ENCODE data around the gene MYRF. TPM values are rescaled to one million over a fixed set of nuclear protein-coding genes. Genes with fewer than 3 reads are reported as not detected.
A peak's percentile ranks its signal among the peaks of the same experiment; 100 is the strongest.

Gene MYRF
- total RNA-seq, 2 experiments from 2014 or later, result 0.31 to 0.49 TPM

- ATAC-seq (ENCODE audit: poor library complexity), result no peak
- H3K4me1 Mint-ChIP-seq (ENCODE audit: low read depth), result peaks cover 32% of the 10 kb centered on the region
- no peak overlapping the region for H3K27ac ChIP-seq (ENCODE audit: low read depth in 1 of 2, low read length in 2 of 2)
- peak overlapping the region; percentile 42 for H3K4me3 Mint-ChIP-seq
- H3K36me3 Mint-ChIP-seq (ENCODE audit: low read depth), result peaks cover 23% of the 10 kb centered on the region
- no peaks in the 10 kb centered on the region for H3K9me3 ChIP-seq (ENCODE audit: control insufficient read depth in 1 of 2, insufficient read depth in 1 of 2, low read length in 2 of 2)
- intact Hi-C loops (cut with DNase I, micrococcal nuclease), result loop anchor here (5.0 to 10.0 kb wide), 5 partner anchors 102 to 869 kb away; partner anchors contain the start of genes C11orf98 (in 1 of the 2), CSKMT (in 1 of the 2) and FTH1 (in 1 of the 2)
- TF ChIP-seq, protein P1, sequence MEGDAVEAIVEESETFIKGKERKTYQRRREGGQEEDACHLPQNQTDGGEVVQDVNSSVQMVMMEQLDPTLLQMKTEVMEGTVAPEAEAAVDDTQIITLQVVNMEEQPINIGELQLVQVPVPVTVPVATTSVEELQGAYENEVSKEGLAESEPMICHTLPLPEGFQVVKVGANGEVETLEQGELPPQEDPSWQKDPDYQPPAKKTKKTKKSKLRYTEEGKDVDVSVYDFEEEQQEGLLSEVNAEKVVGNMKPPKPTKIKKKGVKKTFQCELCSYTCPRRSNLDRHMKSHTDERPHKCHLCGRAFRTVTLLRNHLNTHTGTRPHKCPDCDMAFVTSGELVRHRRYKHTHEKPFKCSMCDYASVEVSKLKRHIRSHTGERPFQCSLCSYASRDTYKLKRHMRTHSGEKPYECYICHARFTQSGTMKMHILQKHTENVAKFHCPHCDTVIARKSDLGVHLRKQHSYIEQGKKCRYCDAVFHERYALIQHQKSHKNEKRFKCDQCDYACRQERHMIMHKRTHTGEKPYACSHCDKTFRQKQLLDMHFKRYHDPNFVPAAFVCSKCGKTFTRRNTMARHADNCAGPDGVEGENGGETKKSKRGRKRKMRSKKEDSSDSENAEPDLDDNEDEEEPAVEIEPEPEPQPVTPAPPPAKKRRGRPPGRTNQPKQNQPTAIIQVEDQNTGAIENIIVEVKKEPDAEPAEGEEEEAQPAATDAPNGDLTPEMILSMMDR (IDR thresholded peaks at IDR 0.05), result no peak
- H3K27me3 Mint-ChIP-seq, result no peaks in the 10 kb centered on the region
- no peak for DNase-seq
- POLR2A ChIA-PET, result interaction anchor here (1.3 kb wide), 1 partner anchor 313 kb away, joined by 4 read pairs; no protein-coding TSS in a partner anchor
- peaks cover 14% of the 10 kb centered on the region for H3K36me3 ChIP-seq (ENCODE audit: insufficient read depth, low read length)
- CTCF ChIA-PET, result no interaction called here
- H3K4me1 ChIP-seq (ENCODE audit: insufficient read depth, low read length), result peaks cover 26% of the 10 kb centered on the region
- H3K9me3 Mint-ChIP-seq, result no peaks in the 10 kb centered on the region
- H3K4me3 ChIP-seq (ENCODE audit: low read length), result no peak overlapping the region
- H3K27me3 ChIP-seq (ENCODE audit: control insufficient read depth in 1 of 2, insufficient read depth in 2 of 2, low read length in 2 of 2), result no peaks in the 10 kb centered on the region
- peak overlapping the region; percentile 47 for H3K27ac Mint-ChIP-seq
Observed at GRCh38 chr11:61795459-61795858, 43.0 kb downstream of the MYRF start.

DNA sequence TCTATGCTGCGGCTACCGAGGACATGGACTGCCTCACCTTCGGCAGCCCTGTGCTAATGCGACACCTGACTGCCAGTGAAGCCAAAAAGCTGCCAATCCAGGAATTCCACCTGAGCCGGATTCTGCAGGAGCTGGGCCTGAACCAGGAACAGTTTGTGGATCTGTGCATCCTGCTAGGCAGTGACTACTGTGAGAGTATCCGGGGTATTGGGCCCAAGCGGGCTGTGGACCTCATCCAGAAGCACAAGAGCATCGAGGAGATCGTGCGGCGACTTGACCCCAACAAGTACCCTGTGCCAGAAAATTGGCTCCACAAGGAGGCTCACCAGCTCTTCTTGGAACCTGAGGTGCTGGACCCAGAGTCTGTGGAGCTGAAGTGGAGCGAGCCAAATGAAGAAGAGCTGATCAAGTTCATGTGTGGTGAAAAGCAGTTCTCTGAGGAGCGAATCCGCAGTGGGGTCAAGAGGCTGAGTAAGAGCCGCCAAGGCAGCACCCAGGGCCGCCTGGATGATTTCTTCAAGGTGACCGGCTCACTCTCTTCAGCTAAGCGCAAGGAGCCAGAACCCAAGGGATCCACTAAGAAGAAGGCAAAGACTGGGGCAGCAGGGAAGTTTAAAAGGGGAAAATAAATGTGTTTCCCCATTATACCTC, 43.6 kb downstream of the MYRF start:
- no peak for DNase-seq
- Histone ChIP-seq H3K9me3 (ENCODE audit: control insufficient read depth in 1 of 2, insufficient read depth in 1 of 2, low read length in 2 of 2) (no peaks in the 10 kb centered on the region), H3K4me3 (ENCODE audit: low read length) (no peak overlapping the region), H3K4me1 (ENCODE audit: insufficient read depth, low read length) (peaks cover 25% of the 10 kb centered on the region), H3K36me3 (ENCODE audit: insufficient read depth, low read length) (peaks cover 14% of the 10 kb centered on the region), H3K27me3 (ENCODE audit: control insufficient read depth in 1 of 2, insufficient read depth in 2 of 2, low read length in 2 of 2) (no peaks in the 10 kb centered on the region), H3K27ac (ENCODE audit: low read depth in 1 of 2, low read length in 2 of 2) (no peak overlapping the region)
- CTCF ChIA-PET, result interaction anchor here (1.0 to 3.7 kb wide), 5 partner anchors 20 to 286 kb away, joined by 3 to 50 read pairs (median 29); partner anchors contain the start of gene FADS1
- Mint-ChIP-seq H3K36me3 (ENCODE audit: low read depth) (peaks cover 20% of the 10 kb centered on the region), H3K4me3 (no peak overlapping the region), H3K27me3 (no peaks in the 10 kb centered on the region), H3K27ac (no peak overlapping the region), H3K4me1 (ENCODE audit: low read depth) (peaks cover 30% of the 10 kb centered on the region), H3K9me3 (no peaks in the 10 kb centered on the region)
- ATAC-seq (ENCODE audit: poor library complexity), result no peak
- TF ChIP-seq, protein P1 (IDR thresholded peaks at IDR 0.05), result no peak
- intact Hi-C loops (cut with DNase I, micrococcal nuclease), result loop anchor here (2.0 to 10.0 kb wide), 6 partner anchors 101 to 869 kb away; partner anchors contain the start of genes C11orf98 (in 1 of the 2), CSKMT (in 1 of the 2) and FTH1 (in 1 of the 2)
- POLR2A ChIA-PET, result interaction anchor here (1.3 to 1.8 kb wide), 3 partner anchors 21 to 312 kb away, joined by 3 to 6 read pairs (median 4); partner anchors contain the start of gene FADS1

DNA sequence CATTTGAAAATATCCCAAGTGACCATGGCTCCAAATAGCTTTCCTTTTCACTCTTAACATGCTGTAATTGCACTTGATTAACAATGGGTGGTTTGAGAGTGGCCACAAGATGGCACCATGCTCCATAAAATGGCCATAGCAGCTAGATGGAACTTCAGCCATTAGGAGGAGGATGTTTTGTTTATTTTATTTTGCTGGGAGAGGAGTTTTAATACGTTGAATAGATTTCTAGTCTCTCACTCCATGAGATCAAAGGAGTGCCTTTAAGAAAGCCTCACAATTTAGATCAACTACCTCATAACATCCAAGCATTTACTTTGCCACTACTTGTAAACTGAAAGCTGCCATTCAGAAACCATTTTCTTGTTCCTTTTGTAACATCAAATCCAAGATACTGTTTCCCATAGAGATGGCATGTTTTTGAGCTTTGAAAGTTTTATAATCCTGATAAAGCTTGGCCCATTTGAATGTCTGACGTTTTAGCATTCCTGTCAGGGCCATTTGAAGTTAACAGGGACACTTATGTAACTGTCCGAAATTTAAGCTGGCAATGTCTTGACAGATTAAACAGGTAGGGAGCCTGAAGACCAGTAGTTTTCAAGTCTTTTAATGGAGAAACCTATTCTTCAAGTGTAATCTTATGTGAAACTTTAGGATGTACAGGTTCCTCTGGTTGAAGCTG, 45.0 kb downstream of the MYRF start:
- H3K4me1 ChIP-seq (ENCODE audit: insufficient read depth, low read length), result peaks cover 12% of the 10 kb centered on the region
- peak overlapping the region; percentile 3 for H3K4me3 Mint-ChIP-seq
- no peaks in the 10 kb centered on the region for H3K27me3 Mint-ChIP-seq
- intact Hi-C loops (cut with DNase I, micrococcal nuclease), result loop anchor here (1.0 to 10.0 kb wide), 8 partner anchors 100 to 867 kb away; partner anchors contain the start of genes C11orf98 (in 1 of the 2), CSKMT (in 1 of the 2) and FTH1 (in 1 of the 2)
- H3K9me3 Mint-ChIP-seq, result no peaks in the 10 kb centered on the region
- H3K27ac ChIP-seq (ENCODE audit: low read depth in 1 of 2, low read length in 2 of 2), result no peak overlapping the region
- ChIA-PET POLR2A (interaction anchor here (0.6 to 2.0 kb wide), 11 partner anchors 15 to 315 kb away, joined by 3 to 12 read pairs (median 4); partner anchors contain the start of genes FADS1 and FTH1), CTCF (interaction anchor here (0.6 to 3.7 kb wide), 23 partner anchors 8 to 326 kb away, joined by 3 to 50 read pairs (median 4); partner anchors contain the start of genes FADS1, FADS2, FADS3 and INCENP)
- peaks cover 14% of the 10 kb centered on the region for H3K36me3 ChIP-seq (ENCODE audit: insufficient read depth, low read length)
- peaks cover 19% of the 10 kb centered on the region for H3K4me1 Mint-ChIP-seq (ENCODE audit: low read depth)
- DNase-seq (peak; percentile 53 to 87 (median 63)), ATAC-seq (ENCODE audit: poor library complexity) (no peak)
- no peaks in the 10 kb centered on the region for H3K9me3 ChIP-seq (ENCODE audit: control insufficient read depth in 1 of 2, insufficient read depth in 1 of 2, low read length in 2 of 2)
- TF ChIP-seq, protein P1 (IDR thresholded peaks at IDR 0.05), result peak; percentile 81
- H3K27ac Mint-ChIP-seq, result no peak overlapping the region
- no peak overlapping the region for H3K4me3 ChIP-seq (ENCODE audit: low read length)
- H3K36me3 Mint-ChIP-seq (ENCODE audit: low read depth), result peaks cover 9% of the 10 kb centered on the region
- H3K27me3 ChIP-seq (ENCODE audit: control insufficient read depth in 1 of 2, insufficient read depth in 2 of 2, low read length in 2 of 2), result no peaks in the 10 kb centered on the region

Measured in CD4-positive, alpha-beta T cell (primary cell).